ENCODE measurements around the gene STAMBPL1. TPM values are rescaled to one million over a fixed set of nuclear protein-coding genes. Genes with fewer than 3 reads are reported as not detected.

The STAMBPL1 gene
- total RNA-seq, 1 donor = 35.3 TPM

DNA sequence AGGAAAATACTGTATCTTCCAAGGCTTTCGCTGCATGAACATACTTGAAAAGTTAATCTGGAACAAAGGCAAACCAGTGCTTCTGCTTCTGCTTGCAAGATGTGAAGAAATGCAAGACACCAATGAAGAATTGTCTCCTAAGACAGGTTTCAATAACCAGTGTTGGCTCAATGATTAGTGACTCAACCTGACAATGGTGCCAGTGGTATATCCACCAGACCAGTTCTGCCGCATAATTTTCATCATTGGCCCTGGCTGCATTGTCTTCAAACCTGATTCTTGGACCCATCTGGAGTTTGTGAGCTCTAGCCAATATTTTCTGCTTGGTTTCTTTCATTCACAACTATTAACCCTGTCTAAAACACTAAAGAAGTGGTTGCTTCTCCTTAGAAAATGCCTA is 13.6 kb upstream of the STAMBPL1 start:
- no peak overlapping the region for H3K4me3 ChIP-seq (ENCODE audit: low read depth, low read length)
- no peak for TF ChIP-seq CTCF (IDR thresholded peaks at IDR 0.05; ENCODE audit: insufficient read depth, low read length)
- DNase-seq (ENCODE audit: low read depth) = no peak

- no peak overlapping the region for H3K4me3 ChIP-seq (ENCODE audit: low read depth, low read length)
- no peak for TF ChIP-seq CTCF (IDR thresholded peaks at IDR 0.05; ENCODE audit: insufficient read depth, low read length)
- no peak for DNase-seq (ENCODE audit: low read depth)
Measured at GRCh38 chr10:88870089-88870488, 10.0 kb upstream of the STAMBPL1 start.

DNA sequence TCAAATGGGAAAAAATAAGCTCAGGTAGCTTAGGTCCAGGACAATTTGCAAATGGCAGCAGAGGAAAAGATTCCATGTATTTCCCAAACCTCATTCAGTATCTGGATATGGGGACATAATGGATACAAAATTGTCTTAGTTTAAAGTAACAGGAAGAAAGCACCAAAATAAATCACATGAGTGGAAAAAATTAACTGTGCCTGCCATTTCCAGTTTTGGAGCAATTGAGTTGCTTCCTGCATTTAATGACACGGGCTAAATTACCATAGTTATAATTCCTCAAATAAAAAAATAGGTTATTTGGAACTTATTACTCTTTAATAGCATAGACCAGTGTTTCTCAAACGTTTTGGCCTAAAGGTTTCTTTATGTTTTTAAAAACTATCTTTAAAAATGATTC is 6.3 kb upstream of the STAMBPL1 start:
- no peak for TF ChIP-seq CTCF (IDR thresholded peaks at IDR 0.05; ENCODE audit: insufficient read depth, low read length)
- H3K4me3 ChIP-seq (ENCODE audit: low read depth, low read length) = no peak overlapping the region

GRCh38 chr10:88874281-88874680 is 5.8 kb upstream of the STAMBPL1 start:
- H3K4me3 ChIP-seq (ENCODE audit: low read depth, low read length) = no peak overlapping the region
- no peak for DNase-seq (ENCODE audit: low read depth)

More for the DNA sequence above, 6.3 kb upstream of the STAMBPL1 start:
- DNase-seq (ENCODE audit: low read depth) = no peak

GRCh38 chr10:88875081-88875480 is 5.0 kb upstream of the STAMBPL1 start:
- no peak overlapping the region for H3K4me3 ChIP-seq (ENCODE audit: low read depth, low read length)
- no peak for TF ChIP-seq CTCF (IDR thresholded peaks at IDR 0.05; ENCODE audit: insufficient read depth, low read length)
- no peak for DNase-seq (ENCODE audit: low read depth)

More at GRCh38 chr10:88874281-88874680, 5.8 kb upstream of the STAMBPL1 start:
- TF ChIP-seq CTCF (IDR thresholded peaks at IDR 0.05; ENCODE audit: insufficient read depth, low read length) = no peak

DNA sequence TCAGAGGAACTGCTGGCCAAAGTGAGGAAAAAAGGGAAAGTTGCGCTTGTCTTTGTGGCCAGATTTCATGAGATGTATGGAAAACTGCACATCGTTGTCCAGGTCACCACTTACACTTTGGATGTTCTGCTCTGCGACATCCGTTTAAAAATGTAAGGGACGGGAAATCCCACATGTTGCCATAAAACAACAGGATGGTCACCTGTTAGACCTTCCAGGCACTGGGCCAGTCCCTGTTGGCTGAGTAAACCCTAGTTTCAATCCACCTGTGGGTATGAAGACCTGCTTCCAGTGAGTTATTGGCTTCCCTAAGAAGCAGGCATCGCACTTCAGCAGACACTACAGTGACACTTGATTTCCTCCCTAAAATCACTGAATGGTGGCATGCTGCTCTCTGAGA is 2.7 kb upstream of the STAMBPL1 start:
- no peak overlapping the region for H3K4me3 ChIP-seq (ENCODE audit: low read depth, low read length)
- DNase-seq (ENCODE audit: low read depth) = no peak
- no peak for TF ChIP-seq CTCF (IDR thresholded peaks at IDR 0.05; ENCODE audit: insufficient read depth, low read length)

Measured in fibroblast of the aortic adventitia (primary cell).